HG03457 (cell line): Measurements from ENCODE around the gene KBTBD12.

Experiments
- ATAC-seq: cut with Tn5 transposase; IDR thresholded peaks from one replicate; pipeline ENCODE4 v1.9.1; 2021; ENCODE audit warnings: moderate number of reproducible peaks; ENCODE audit not compliant: unreplicated experiment

The KBTBD12 gene

DNA sequence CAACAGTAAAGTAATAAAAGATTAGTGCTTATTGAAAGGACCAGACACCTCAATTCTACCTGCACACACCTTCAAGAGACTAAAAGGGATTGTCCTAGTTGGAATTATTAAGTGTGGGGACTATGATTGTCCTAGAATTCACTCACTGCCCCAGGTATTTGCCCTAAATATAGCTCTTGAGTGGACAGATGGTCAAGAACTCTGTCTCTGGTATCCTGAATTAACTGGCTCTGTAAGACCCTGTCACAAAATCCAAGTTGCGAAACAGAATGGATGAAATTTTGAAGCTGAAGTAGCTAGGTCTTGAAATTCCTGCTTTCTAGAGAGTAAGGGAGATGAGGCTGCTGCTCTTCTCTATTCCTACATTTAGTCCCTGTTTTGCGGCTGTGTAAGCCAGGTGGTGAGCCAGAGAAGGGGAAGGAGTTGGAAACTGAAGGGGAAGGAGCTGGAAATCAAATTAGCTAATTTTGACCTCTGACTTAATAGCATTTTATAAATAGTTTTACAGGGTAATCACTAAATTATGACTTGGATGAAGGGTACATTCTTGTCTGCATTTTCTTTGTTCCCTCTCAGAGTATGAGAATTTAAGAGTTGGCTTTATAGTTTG, 34.5 kb downstream of the KBTBD12 start:
- ATAC-seq = no peak

GRCh38 chr3:127951276-127951675, 36.2 kb downstream of the KBTBD12 start:
- ATAC-seq = no peak

- no peak for ATAC-seq
Measured at GRCh38 chr3:127953091-127954035, 38.3 kb downstream of the KBTBD12 start.

GRCh38 chr3:127954640-127955039, 39.6 kb downstream of the KBTBD12 start:
- ATAC-seq = no peak

GRCh38 chr3:127955728-127956127, 40.7 kb downstream of the KBTBD12 start:
- no peak for ATAC-seq

DNA sequence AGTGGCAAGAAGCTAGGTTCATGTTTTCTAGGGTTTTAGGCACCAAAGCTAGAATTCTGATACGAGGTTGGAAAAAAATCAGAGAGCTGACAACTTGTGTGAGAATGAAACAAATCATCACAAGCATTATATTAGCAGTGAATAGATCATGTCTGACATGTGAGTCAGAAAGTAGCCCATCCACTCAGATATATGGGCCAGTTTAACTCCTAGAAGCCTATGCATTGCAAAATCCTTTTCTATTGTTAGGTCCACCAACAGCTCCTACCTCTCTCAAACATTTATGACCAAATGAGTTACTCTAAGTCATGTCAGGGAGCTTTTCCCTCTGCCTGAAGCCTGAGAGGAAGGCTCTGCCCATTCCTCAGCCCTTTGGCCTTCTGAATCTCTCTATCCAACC, 44.0 kb downstream of the KBTBD12 start:
- ATAC-seq = no peak

DNA sequence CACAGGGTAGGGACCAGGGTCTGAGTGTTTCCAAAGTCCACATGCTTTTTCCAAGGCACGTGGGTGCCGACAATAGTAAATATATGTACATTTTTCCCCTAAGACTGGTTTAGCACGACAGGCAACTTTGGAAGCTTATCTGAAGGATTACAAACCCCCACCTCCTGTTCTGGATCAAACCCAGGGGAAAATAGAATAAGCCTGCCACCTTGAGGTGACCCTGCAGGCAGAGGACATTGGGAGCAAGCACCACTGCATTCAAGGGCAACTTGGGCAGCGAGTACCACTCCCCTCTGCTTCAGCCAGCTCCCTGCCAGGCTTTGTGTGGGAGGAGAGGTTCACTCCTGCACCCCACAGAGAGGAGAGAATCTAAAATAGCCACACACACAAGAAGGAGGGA, 44.8 kb downstream of the KBTBD12 start:
- ATAC-seq = no peak

DNA sequence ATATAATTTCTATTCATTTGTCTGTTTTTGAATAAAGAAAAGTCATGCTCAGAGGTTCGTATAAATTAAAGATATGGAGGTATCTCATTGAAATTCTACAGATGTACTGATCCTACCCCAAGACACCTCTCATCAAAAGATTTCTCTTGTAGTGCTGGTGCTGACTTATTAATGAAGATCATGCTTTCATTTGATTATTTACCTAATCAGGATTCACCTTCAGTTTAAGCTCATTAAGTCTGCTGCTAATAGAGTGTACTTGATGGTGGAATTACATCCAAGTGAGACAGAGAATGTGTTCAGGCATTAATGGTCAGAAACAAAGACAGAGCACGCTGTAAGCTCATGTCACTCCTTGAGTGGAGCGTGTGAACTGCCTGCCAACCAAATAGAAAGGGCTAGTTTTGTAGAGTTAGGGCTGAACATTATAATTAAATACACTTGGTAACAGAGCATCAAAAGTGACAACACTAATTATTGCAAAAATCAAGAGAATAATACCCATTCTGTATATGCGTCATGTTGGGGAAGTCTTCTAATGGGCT, 45.5 kb downstream of the KBTBD12 start:
- ATAC-seq = no peak

GRCh38 chr3:127961124-127961523, 46.1 kb downstream of the KBTBD12 start:
- no peak for ATAC-seq

- no peak for ATAC-seq
Measured at GRCh38 chr3:127961963-127962362, 46.9 kb downstream of the KBTBD12 start.

GRCh38 chr3:127962937-127963336, 47.9 kb downstream of the KBTBD12 start:
- ATAC-seq = no peak

DNA sequence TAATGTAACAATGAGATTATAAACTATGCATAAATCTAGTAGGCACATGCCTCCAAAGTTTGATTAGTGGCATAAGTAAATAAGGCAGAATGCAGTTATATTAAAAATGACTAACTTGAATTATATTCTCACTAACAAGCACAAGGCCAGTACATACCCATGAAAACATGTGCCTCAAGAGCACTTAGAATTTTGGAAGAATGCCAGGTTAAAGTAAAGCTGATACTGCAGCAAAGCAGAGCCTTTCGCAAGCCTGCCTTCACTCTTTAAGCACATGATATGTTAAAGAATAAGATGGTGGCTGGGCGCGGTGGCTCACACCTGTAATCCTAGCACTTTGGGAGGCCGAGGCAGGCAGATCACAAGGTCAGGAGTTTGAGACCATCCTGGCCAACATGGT, 49.0 kb downstream of the KBTBD12 start:
- no peak for ATAC-seq

DNA sequence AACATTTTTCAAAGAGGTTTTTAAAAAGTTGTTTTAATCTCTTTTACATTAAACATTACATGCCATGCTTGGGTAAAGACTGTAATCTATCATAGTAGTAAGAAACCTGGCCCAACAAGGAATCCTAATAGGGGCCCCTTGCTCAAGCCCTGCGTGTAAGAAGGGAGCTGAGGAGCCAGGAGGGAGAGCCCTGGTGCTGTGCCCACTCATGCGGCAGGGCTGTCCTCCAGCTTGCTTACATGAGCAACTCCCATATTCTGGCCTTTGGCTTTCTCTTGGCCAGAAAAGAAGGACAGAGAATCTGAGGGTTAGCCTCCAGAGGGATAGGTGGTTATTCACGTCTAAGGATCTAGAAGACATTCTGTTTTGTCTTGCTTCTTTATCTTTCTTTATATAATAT, 49.8 kb downstream of the KBTBD12 start:
- no peak for ATAC-seq

DNA sequence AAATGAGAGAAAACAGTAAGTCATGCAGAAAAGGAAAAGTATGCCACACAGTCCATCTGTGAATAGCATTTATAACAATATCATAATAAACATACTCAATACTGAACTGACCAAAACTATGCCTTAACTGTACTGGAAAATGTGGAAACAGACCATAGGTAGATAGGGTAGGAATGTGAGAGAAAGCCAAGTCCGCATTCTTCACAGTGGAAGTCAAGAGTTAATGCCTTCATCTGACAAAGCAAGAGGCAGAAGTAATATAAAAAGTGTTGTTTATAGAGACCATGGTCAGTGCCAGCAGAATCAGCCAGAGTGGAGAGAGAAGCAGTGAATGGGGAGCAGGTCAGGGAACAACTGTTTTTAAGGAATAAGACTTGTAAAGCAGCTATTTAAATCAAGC, 52.3 kb downstream of the KBTBD12 start:
- no peak for ATAC-seq

GRCh38 chr3:127970966-127971592, 56.0 kb downstream of the KBTBD12 start:
- no peak for ATAC-seq

- ATAC-seq = no peak
Measured at GRCh38 chr3:127974226-127974625, 59.2 kb downstream of the KBTBD12 start.

GRCh38 chr3:127975153-127976029, 60.4 kb downstream of the KBTBD12 start:
- no peak for ATAC-seq

DNA sequence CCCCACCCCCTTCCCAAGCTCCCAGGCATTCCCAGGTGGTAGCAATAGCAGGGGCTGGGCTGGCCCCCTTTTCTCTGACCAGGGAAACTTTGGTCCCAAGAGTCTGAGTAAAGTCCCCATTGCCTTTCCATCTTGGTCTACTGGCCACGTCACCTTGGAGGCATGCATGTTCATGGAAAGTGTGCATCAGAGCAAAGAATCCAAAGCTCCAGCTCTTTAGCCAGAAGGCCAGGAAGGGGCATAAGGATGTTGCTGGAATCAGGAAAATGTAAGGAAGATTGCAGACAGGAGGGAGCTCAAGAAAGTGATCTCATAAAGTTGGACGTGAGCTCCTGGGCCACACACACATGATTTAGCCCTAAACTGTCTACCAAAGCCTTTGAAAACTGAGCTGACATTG, 63.6 kb downstream of the KBTBD12 start:
- ATAC-seq = no peak

- ATAC-seq = no peak
Measured at GRCh38 chr3:127979473-127979872, 64.4 kb downstream of the KBTBD12 start.

DNA sequence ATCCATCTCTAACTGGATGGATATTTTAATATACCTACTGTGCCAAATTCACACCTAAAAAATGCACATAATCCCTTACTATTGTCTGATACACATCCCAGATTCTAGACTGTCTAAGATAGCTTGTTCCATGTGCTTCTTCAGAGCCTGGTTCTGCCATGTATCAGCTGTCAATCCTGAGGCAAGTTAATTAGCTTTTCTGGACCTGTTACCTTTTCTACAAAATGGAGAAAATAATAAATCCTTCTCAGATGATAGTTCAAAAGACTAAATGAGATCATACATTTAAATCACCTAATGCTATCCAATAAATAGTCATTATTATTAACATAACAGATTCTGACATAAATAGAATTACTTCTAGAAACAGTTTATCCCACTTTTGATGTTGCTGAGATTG, 66.1 kb downstream of the KBTBD12 start:
- no peak for ATAC-seq

DNA sequence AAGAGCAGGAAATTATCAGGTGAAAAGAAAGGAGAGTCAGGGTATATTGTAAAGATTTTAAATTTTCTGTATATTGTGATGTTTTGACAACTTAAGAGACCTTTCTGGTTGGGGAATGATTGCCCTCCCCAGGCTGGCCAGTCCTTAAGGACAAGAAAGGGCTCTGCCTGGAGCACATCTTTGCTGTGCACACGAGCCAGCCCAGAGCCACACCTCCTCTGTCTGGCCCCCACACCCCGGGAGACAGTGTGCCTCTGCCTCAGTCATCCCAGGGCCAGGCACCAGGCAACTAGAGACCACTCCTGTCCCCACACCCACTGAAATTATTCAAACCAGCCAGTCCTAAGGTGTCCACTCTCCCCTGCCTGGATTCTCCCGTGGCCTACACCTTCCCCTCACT, 67.1 kb downstream of the KBTBD12 start:
- no peak for ATAC-seq
